ENCODE data around the gene COQ9. TPM values are rescaled to one million over a fixed set of nuclear protein-coding genes. Genes with fewer than 3 reads are reported as not detected.

COQ9 gene
- total RNA-seq, 4 donors from 2014 or later: 20.6 to 35.0 (median 27.5) TPM

DNA sequence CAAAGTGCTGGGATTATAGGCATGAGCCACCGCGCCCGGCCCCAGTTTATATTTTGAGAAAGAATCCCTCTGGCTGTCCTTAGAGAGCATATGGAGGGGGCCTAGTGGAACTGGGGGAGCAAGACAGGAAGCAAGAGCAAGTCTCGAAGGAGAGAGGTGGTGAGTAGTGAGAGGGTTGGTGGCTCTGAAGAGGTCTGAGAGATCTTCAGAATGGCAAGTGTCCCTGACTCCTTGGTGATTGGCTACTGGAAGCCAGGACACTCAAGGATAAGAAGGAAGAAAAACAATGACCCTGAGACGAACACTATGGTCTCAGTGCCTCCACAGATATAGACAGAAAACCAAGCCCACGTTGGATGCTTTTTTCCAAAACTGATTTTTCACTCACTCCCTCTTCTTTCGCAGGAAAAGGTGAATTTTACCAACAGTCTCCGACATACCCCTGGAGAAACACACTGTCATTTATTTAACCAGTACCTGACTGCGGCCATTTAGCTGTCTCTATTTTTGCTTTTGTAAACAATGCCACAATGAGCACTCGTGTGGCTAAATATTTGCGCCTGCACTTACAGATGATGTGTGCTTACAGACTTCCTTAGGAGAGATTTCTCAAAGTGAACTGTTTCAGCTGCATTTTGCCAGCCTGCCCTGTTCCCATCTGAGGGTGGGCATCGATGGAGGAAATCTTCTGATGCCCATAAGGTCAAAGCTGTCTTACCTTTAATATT is 54.9 kb downstream of the COQ9 start:
- Histone ChIP-seq H3K4me1 (no peaks in the 10 kb centered on the region), H3K27me3 (peaks cover 0 to 2% of the 10 kb centered on the region in 2 donors), H3K36me3 (no peaks in the 10 kb centered on the region), H3K9me3 (no peaks in the 10 kb centered on the region), H3K27ac (no peak overlapping the region), H3K4me3 (no peak overlapping the region)
- TF ChIP-seq EP300 (IDR thresholded peaks at IDR 0.05) (no peak), POLR2A (IDR thresholded peaks at IDR 0.05) (no peak)
- TF ChIP-seq, protein P1, sequence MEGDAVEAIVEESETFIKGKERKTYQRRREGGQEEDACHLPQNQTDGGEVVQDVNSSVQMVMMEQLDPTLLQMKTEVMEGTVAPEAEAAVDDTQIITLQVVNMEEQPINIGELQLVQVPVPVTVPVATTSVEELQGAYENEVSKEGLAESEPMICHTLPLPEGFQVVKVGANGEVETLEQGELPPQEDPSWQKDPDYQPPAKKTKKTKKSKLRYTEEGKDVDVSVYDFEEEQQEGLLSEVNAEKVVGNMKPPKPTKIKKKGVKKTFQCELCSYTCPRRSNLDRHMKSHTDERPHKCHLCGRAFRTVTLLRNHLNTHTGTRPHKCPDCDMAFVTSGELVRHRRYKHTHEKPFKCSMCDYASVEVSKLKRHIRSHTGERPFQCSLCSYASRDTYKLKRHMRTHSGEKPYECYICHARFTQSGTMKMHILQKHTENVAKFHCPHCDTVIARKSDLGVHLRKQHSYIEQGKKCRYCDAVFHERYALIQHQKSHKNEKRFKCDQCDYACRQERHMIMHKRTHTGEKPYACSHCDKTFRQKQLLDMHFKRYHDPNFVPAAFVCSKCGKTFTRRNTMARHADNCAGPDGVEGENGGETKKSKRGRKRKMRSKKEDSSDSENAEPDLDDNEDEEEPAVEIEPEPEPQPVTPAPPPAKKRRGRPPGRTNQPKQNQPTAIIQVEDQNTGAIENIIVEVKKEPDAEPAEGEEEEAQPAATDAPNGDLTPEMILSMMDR (IDR thresholded peaks at IDR 0.05): no peak
- DNase-seq (ENCODE audit: low spot score in 2 of 2): no peak
- WGBS, 2 donors: 71 to 72% methylated on average over 12 of the region's 12 CpGs

DNA sequence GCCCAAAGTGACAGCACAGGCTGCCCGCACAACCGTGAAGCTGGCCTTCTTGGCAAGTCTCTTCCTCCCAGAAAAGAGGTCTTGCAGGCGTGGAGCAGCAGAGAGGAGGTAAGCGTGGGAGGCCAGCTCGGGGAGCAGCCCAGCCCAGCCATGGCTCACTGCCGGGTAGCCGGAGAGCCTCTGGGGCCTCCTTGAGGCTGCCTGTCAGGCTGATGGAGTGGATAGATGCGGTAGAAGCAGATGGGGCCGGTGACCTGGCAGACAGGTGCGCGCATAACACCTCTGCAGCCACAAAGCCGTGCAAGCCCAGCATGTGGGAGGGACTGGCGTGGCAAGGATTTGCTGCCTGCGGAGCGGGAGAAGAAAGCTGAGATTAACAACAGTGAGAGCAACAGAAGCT is 56.1 kb downstream of the COQ9 start:
- 52 to 65% methylated on average over 12 to 15 of the region's 15 CpGs for WGBS, 2 donors
- Histone ChIP-seq H3K36me3 (no peaks in the 10 kb centered on the region), H3K4me3 (no peak overlapping the region), H3K27me3 (peaks cover 0 to 6% of the 10 kb centered on the region in 2 donors), H3K4me1 (no peaks in the 10 kb centered on the region), H3K27ac (no peak overlapping the region), H3K9me3 (no peaks in the 10 kb centered on the region)
- TF ChIP-seq, protein P1 (IDR thresholded peaks at IDR 0.05): no peak
- TF ChIP-seq POLR2A (IDR thresholded peaks at IDR 0.05) (no peak), EP300 (IDR thresholded peaks at IDR 0.05) (no peak)
- DNase-seq (ENCODE audit: low spot score in 2 of 2): no peak

DNA sequence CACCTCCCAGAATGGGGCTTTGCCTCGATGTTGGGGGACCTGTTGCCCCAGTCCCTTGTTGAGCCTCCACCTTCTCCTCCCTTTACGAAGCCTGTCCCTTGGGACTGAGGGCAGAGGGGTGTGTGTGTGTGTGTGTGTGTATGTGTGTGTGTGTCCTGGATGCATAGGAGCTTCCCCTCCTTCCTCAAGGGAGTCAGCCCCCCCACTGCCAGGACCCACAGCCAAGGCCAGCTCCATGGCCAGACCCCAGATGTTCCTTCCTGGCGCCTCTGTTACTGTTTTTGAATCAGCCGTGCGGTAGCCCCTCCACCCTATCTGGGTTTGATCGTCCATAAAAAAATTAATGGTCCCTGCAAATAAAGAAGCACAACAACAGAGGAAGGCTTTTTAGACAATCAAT is 56.7 kb downstream of the COQ9 start:
- Histone ChIP-seq H3K27ac (no peak overlapping the region), H3K4me3 (no peak overlapping the region), H3K9me3 (no peaks in the 10 kb centered on the region), H3K4me1 (no peaks in the 10 kb centered on the region), H3K27me3 (peaks cover 0 to 6% of the 10 kb centered on the region in 2 donors), H3K36me3 (no peaks in the 10 kb centered on the region)
- 66 to 68% methylated on average over 6 of the region's 6 CpGs for whole genome bisulfite sequencing, 2 donors
- TF ChIP-seq, protein P1 (IDR thresholded peaks at IDR 0.05): no peak
- TF ChIP-seq EP300 (IDR thresholded peaks at IDR 0.05) (no peak), POLR2A (IDR thresholded peaks at IDR 0.05) (no peak)
- no peak for DNase-seq (ENCODE audit: low spot score in 2 of 2)

DNA sequence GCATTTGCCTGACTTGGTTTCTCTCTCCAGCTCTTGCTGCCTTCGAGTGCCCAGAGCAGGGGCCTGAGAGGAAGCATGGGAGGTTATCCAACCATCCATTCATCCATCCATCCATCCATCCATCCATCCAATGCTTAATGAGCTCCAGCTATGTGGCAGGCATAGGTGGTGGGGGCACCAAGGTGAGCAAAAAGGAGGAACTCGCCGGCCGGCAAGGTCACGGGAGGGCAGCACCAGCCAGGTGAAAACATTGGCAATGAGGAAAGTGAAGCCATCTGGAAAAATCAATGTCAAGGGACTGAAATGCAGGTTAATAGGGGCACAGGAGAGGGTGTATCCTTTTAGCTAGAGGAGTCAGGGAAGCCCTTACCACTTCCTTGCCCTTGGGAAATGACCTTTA is 57.2 kb downstream of the COQ9 start:
- TF ChIP-seq EP300 (IDR thresholded peaks at IDR 0.05) (no peak), POLR2A (IDR thresholded peaks at IDR 0.05) (no peak)
- TF ChIP-seq, protein P1 (IDR thresholded peaks at IDR 0.05): no peak
- no peaks in the 10 kb centered on the region for H3K36me3 ChIP-seq
- H3K4me1 ChIP-seq: no peaks in the 10 kb centered on the region
- H3K9me3 ChIP-seq: no peaks in the 10 kb centered on the region
- WGBS, 2 donors: 75 to 89% methylated on average over 5 of the region's 5 CpGs
- no peak for DNase-seq (ENCODE audit: low spot score in 2 of 2)
- H3K27ac ChIP-seq: no peak overlapping the region
- H3K4me3 ChIP-seq: no peak overlapping the region
- H3K27me3 ChIP-seq: peaks cover 0 to 6% of the 10 kb centered on the region in 2 donors

DNA sequence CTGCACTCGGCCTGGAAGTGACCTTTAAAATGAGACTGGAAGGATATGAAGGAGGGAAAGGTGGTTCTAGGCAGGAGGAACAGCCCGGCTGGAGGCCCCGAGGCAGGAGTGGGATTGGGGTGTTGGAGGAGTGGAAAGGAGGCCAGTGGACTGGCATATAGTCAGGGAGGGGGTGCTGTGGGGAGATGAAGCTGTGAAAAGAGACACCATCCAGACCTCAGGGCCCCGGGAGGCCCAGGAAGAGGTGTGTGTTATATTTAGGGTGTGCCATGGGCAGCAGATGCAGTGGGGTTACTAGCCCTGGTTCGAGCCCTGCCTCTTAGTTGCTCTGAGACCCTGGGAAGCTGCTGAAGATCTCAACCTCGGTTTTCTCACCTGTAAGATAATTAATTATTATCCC is 57.9 kb downstream of the COQ9 start:
- H3K9me3 ChIP-seq: no peaks in the 10 kb centered on the region
- TF ChIP-seq, protein P1 (IDR thresholded peaks at IDR 0.05): no peak
- no peak for TF ChIP-seq EP300 (IDR thresholded peaks at IDR 0.05)
- TF ChIP-seq POLR2A (IDR thresholded peaks at IDR 0.05): no peak

More for the DNA sequence above, 57.9 kb downstream of the COQ9 start:
- WGBS, 2 donors: 75% methylated on average over 6 of the region's 6 CpGs
- Histone ChIP-seq H3K4me3 (no peak overlapping the region), H3K36me3 (no peaks in the 10 kb centered on the region), H3K27ac (no peak overlapping the region), H3K4me1 (no peaks in the 10 kb centered on the region), H3K27me3 (peaks cover 0 to 6% of the 10 kb centered on the region in 2 donors)
- DNase-seq (ENCODE audit: low spot score in 2 of 2): no peak

Data from tibial nerve (tissue), 4 donors.